Gastroesophageal sphincter (tissue), 3 donors: ENCODE measurements around the gene PRXL2B.
A peak's percentile ranks its signal among the peaks of the same experiment; 100 is the strongest.

Source experiments
- CTCF ChIP-seq, 4 experiments: fragments of 200-600 bp in 2 of 4; fragments of 450-650 bp in 2 of 4; sonication (generic) in 1 of 4; IDR thresholded peaks; one replicate each; pipeline ENCODE4 v1.5.1; 2017 to 2019; ENCODE audit warnings: antibody characterized with exemption in 4 of 4, mild to moderate bottlenecking in 2 of 4, moderate library complexity in 2 of 4
- POLR2A ChIP-seq, 2 donors: fragments of 450-650 bp; IDR thresholded peaks; one replicate each; pipeline ENCODE4 v1.6.1; 2017; ENCODE audit warnings: antibody characterized with exemption in 2 of 2, mild to moderate bottlenecking in 2 of 2, moderate library complexity in 1 of 2

DNA sequence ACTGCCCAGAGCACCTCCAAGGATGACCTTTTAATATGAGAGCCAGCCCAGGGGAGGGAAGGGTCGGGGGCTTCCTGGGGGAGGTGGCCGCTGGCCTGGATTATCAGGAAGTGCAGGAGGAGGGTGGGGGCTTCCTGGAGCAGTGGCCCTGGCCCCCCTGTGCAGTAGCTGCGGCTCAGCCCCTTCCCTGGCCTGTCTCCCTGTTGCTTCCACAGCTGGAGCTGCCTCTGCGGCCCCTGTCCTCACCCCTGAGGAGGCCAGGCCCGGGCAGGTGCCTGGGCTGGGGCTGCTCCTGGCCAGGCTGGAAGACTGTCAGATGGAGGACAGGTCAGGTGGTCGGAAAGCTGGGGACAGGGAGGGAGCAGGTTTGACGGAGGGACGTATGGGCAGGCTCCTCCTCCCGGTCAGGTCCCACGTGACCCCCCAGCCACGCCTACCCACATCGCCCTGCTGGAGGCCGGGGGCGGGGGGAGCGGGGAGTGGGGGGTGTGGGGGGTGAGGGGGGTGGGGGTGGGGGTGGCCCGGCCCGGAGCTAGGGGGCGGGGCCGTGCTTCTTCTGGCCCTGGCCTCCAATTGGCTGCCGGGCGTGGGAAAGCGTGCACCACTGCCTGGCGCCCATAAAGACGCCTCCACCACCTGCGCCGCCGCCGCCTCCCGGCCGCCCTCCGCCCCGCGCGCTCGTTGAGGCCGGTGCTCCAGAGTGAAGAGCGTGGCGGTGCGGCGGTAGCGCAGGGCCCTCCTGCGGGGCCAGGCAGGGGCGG is 40.6 kb upstream of the PRXL2B start:
- TF ChIP-seq CTCF (IDR thresholded peaks at IDR 0.05) (no peak), POLR2A (IDR thresholded peaks at IDR 0.05) (peak in 1 of 2 donors; percentile 24)
